Measurements from ENCODE around the gene DOCK10. TPM values are rescaled to one million over a fixed set of nuclear protein-coding genes. Genes with fewer than 3 reads are reported as not detected.

DOCK10 gene
- total RNA-seq, 1 experiment from 2014 or later, result 2.9 TPM

DNA sequence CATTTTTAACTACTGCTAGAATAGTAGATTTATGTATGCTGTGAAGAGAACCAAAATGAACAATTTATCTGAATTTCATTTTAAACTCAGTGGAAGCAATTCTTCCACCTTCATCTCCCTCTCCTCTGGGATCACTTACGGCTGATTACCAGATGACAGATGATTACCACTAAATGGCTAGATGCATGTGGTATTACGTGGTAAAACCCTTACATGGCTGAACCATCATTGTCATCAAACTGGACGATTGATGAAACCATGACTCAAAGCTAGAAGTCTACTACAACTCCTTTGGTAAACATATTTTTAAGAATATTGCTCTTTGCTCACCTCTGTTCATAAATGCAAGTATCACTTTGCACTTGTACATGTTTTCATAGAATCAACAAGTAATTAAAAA lies 48.5 kb upstream of the DOCK10 start:
- TF ChIP-seq, protein P1, sequence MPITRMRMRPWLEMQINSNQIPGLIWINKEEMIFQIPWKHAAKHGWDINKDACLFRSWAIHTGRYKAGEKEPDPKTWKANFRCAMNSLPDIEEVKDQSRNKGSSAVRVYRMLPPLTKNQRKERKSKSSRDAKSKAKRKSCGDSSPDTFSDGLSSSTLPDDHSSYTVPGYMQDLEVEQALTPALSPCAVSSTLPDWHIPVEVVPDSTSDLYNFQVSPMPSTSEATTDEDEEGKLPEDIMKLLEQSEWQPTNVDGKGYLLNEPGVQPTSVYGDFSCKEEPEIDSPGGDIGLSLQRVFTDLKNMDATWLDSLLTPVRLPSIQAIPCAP (CRISPR knock-in tag; IDR thresholded peaks at IDR 0.05), result no peak
- TF ChIP-seq ELF4 (CRISPR knock-in tag; IDR thresholded peaks at IDR 0.05; ENCODE audit: low read depth), result no peak
- TF ChIP-seq, protein P2, sequence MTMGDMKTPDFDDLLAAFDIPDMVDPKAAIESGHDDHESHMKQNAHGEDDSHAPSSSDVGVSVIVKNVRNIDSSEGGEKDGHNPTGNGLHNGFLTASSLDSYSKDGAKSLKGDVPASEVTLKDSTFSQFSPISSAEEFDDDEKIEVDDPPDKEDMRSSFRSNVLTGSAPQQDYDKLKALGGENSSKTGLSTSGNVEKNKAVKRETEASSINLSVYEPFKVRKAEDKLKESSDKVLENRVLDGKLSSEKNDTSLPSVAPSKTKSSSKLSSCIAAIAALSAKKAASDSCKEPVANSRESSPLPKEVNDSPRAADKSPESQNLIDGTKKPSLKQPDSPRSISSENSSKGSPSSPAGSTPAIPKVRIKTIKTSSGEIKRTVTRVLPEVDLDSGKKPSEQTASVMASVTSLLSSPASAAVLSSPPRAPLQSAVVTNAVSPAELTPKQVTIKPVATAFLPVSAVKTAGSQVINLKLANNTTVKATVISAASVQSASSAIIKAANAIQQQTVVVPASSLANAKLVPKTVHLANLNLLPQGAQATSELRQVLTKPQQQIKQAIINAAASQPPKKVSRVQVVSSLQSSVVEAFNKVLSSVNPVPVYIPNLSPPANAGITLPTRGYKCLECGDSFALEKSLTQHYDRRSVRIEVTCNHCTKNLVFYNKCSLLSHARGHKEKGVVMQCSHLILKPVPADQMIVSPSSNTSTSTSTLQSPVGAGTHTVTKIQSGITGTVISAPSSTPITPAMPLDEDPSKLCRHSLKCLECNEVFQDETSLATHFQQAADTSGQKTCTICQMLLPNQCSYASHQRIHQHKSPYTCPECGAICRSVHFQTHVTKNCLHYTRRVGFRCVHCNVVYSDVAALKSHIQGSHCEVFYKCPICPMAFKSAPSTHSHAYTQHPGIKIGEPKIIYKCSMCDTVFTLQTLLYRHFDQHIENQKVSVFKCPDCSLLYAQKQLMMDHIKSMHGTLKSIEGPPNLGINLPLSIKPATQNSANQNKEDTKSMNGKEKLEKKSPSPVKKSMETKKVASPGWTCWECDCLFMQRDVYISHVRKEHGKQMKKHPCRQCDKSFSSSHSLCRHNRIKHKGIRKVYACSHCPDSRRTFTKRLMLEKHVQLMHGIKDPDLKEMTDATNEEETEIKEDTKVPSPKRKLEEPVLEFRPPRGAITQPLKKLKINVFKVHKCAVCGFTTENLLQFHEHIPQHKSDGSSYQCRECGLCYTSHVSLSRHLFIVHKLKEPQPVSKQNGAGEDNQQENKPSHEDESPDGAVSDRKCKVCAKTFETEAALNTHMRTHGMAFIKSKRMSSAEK (CRISPR knock-in tag; IDR thresholded peaks at IDR 0.05; ENCODE audit: borderline replicate concordance), result no peak
- TF ChIP-seq, protein P3, sequence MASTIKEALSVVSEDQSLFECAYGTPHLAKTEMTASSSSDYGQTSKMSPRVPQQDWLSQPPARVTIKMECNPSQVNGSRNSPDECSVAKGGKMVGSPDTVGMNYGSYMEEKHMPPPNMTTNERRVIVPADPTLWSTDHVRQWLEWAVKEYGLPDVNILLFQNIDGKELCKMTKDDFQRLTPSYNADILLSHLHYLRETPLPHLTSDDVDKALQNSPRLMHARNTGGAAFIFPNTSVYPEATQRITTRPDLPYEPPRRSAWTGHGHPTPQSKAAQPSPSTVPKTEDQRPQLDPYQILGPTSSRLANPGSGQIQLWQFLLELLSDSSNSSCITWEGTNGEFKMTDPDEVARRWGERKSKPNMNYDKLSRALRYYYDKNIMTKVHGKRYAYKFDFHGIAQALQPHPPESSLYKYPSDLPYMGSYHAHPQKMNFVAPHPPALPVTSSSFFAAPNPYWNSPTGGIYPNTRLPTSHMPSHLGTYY (CRISPR knock-in tag; IDR thresholded peaks at IDR 0.05), result no peak
- no peak for TF ChIP-seq ZNF121 (CRISPR knock-in tag; IDR thresholded peaks at IDR 0.05)
- TF ChIP-seq FOXJ3 (CRISPR knock-in tag; IDR thresholded peaks at IDR 0.05; ENCODE audit: borderline replicate concordance), result no peak
- TF ChIP-seq JUN (CRISPR knock-in tag; IDR thresholded peaks at IDR 0.05), result no peak
- TF ChIP-seq, protein P4, sequence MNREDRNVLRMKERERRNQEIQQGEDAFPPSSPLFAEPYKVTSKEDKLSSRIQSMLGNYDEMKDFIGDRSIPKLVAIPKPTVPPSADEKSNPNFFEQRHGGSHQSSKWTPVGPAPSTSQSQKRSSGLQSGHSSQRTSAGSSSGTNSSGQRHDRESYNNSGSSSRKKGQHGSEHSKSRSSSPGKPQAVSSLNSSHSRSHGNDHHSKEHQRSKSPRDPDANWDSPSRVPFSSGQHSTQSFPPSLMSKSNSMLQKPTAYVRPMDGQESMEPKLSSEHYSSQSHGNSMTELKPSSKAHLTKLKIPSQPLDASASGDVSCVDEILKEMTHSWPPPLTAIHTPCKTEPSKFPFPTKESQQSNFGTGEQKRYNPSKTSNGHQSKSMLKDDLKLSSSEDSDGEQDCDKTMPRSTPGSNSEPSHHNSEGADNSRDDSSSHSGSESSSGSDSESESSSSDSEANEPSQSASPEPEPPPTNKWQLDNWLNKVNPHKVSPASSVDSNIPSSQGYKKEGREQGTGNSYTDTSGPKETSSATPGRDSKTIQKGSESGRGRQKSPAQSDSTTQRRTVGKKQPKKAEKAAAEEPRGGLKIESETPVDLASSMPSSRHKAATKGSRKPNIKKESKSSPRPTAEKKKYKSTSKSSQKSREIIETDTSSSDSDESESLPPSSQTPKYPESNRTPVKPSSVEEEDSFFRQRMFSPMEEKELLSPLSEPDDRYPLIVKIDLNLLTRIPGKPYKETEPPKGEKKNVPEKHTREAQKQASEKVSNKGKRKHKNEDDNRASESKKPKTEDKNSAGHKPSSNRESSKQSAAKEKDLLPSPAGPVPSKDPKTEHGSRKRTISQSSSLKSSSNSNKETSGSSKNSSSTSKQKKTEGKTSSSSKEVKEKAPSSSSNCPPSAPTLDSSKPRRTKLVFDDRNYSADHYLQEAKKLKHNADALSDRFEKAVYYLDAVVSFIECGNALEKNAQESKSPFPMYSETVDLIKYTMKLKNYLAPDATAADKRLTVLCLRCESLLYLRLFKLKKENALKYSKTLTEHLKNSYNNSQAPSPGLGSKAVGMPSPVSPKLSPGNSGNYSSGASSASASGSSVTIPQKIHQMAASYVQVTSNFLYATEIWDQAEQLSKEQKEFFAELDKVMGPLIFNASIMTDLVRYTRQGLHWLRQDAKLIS (CRISPR knock-in tag; IDR thresholded peaks at IDR 0.05; ENCODE audit: borderline replicate concordance), result no peak
- no peaks in the 10 kb centered on the region for H3K36me3 Mint-ChIP-seq
- no peak overlapping the region for H3K4me3 Mint-ChIP-seq
- POLR2A ChIA-PET, result no interaction called here
- CTCF ChIA-PET, result no interaction called here
- H3K27ac Mint-ChIP-seq, result no peak overlapping the region
- no peaks in the 10 kb centered on the region for H3K27me3 Mint-ChIP-seq (ENCODE audit: low read depth)
- DNase-seq (ENCODE audit: low spot score) (no peak), ATAC-seq (no peak)
- H3K9me3 Mint-ChIP-seq, result peaks cover 5% of the 10 kb centered on the region
- H3K4me1 Mint-ChIP-seq, result no peaks in the 10 kb centered on the region

DNA sequence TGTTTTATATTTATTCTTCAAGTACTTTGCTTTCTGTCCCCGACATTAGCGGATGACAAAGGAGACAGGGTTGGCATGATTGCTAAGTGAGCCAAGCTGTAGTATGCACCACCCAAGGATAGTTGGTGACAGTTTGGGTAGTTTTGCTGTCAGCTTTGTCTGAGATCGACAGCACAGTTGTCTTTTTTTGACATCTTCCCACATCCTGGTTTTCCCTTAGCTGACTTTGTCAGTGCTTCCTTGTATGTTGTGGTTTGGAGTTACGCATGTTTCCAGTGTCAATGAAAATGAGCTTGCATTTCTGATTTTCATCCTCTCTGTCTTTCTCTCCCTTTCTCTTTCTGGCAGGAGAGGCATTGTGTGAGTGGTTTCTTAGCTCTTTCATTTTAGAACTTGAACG lies 44.6 kb upstream of the DOCK10 start:
- no peaks in the 10 kb centered on the region for H3K36me3 Mint-ChIP-seq
- ATAC-seq (no peak), DNase-seq (ENCODE audit: low spot score) (no peak)
- H3K4me3 Mint-ChIP-seq, result no peak overlapping the region
- H3K4me1 Mint-ChIP-seq, result no peaks in the 10 kb centered on the region
- CTCF ChIA-PET, result interaction anchor here (0.5 kb wide), 1 partner anchor 70 kb away, joined by 3 read pairs; no protein-coding TSS in a partner anchor
- no peak overlapping the region for H3K27ac Mint-ChIP-seq
- POLR2A ChIA-PET, result no interaction called here
- no peaks in the 10 kb centered on the region for H3K27me3 Mint-ChIP-seq (ENCODE audit: low read depth)
- TF ChIP-seq GTF2I (CRISPR knock-in tag; conservative IDR thresholded peaks at IDR 0.05), result no peak
- H3K9me3 Mint-ChIP-seq, result no peaks in the 10 kb centered on the region

DNA sequence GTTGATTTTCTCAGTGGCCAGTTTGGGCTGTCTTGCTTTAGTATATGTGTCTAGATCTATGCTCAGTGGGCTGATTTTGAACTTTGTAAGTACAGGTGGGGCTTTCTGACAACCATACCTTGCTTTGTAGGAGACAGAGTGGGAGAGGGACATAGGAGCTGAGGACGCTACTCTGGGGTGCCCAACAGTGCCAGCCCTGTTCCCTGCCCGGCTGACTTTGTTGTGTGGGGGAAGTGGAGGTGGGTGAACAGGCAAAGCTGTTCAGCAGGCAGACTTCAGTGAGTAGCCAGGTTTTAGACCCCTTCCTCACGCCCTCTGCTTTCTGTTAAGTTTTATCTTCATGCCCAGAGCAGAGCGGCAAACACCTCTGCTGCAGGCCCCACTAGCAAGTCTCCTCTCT lies 44.2 kb upstream of the DOCK10 start:
- no peaks in the 10 kb centered on the region for H3K36me3 Mint-ChIP-seq
- no peak for DNase-seq (ENCODE audit: low spot score)
- no peak for ATAC-seq
- no peaks in the 10 kb centered on the region for H3K27me3 Mint-ChIP-seq (ENCODE audit: low read depth)
- H3K27ac Mint-ChIP-seq, result no peak overlapping the region
- no peaks in the 10 kb centered on the region for H3K9me3 Mint-ChIP-seq
- ChIA-PET POLR2A (no interaction called here), CTCF (interaction anchor here (0.5 kb wide), 1 partner anchor 69 kb away, joined by 3 read pairs; no protein-coding TSS in a partner anchor)
- H3K4me3 Mint-ChIP-seq, result no peak overlapping the region
- H3K4me1 Mint-ChIP-seq, result no peaks in the 10 kb centered on the region
- no peak for TF ChIP-seq ZNF263 (CRISPR knock-in tag; IDR thresholded peaks at IDR 0.05; ENCODE audit: low read depth)
- no peak for TF ChIP-seq TEAD1 (CRISPR knock-in tag; IDR thresholded peaks at IDR 0.05)
- TF ChIP-seq, protein P5, sequence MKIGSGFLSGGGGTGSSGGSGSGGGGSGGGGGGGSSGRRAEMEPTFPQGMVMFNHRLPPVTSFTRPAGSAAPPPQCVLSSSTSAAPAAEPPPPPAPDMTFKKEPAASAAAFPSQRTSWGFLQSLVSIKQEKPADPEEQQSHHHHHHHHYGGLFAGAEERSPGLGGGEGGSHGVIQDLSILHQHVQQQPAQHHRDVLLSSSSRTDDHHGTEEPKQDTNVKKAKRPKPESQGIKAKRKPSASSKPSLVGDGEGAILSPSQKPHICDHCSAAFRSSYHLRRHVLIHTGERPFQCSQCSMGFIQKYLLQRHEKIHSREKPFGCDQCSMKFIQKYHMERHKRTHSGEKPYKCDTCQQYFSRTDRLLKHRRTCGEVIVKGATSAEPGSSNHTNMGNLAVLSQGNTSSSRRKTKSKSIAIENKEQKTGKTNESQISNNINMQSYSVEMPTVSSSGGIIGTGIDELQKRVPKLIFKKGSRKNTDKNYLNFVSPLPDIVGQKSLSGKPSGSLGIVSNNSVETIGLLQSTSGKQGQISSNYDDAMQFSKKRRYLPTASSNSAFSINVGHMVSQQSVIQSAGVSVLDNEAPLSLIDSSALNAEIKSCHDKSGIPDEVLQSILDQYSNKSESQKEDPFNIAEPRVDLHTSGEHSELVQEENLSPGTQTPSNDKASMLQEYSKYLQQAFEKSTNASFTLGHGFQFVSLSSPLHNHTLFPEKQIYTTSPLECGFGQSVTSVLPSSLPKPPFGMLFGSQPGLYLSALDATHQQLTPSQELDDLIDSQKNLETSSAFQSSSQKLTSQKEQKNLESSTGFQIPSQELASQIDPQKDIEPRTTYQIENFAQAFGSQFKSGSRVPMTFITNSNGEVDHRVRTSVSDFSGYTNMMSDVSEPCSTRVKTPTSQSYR (CRISPR knock-in tag; IDR thresholded peaks at IDR 0.05), result no peak
- TF ChIP-seq SMAD3 (CRISPR knock-in tag; IDR thresholded peaks at IDR 0.05; ENCODE audit: borderline replicate concordance), result no peak
- TF ChIP-seq SMAD4 (CRISPR knock-in tag; IDR thresholded peaks at IDR 0.05), result no peak
- TF ChIP-seq EMX1 (CRISPR knock-in tag; IDR thresholded peaks at IDR 0.05), result no peak
- TF ChIP-seq FOXP1 (CRISPR knock-in tag; IDR thresholded peaks at IDR 0.05; ENCODE audit: borderline replicate concordance), result no peak
